GM12891 (cell line): Measurements from ENCODE around the gene XKR8.

Experiments
- POLR2A ChIP-seq: IDR thresholded peaks from 2 replicates; pipeline ENCODE4 v1.6.1; 2011; ENCODE audit warnings: low read depth, low read length, control low read depth
- POLR2AphosphoS5 ChIP-seq: IDR thresholded peaks from 2 replicates; pipeline ENCODE4 v1.6.1; 2011; ENCODE audit warnings: low read depth, low read length, control low read depth

- TF ChIP-seq POLR2A (no peak), POLR2AphosphoS5 (no peak)
Measured at GRCh38 chr1:27967106-27967883, 7.5 kb downstream of the XKR8 start.
